Inferior parietal cortex (tissue), 1 donor: Measurements from ENCODE around the gene CPB2.

Experiments used
- DNase-seq: peaks from one replicate; pipeline ENCODE4 v3.0.0-alpha.2; 2016; ENCODE audit errors: extremely low spot score

The CPB2 gene

GRCh38 chr13:46126552-46127357 is 21.9 kb upstream of the CPB2 start:
- DNase-seq, result peak; percentile 94

DNA sequence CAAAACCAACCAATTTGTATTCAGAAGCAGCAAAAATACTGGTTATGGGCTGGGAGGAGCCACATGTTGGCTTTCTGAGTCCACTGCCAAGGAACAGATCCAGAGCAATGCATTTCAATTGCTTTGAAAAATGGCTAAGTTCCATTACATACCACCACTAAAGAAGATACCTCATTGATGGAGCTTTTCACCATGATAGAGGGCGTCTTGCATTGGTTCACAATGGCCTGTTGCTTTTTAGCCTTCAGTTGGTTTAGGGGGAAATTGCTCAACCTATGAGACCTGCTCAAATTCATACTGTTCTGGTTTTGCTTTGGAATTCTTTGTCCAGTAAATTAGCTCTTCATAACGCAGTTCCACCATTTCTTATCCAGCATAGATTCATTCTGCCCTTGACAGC is 21.2 kb upstream of the CPB2 start:
- no peak for DNase-seq

GRCh38 chr13:46124967-46125933 is 20.4 kb upstream of the CPB2 start:
- DNase-seq, result peak; percentile 10

- no peak for DNase-seq
These were observed 19.7 kb upstream of the CPB2 start for GRCh38 chr13:46124531-46124966.

DNA sequence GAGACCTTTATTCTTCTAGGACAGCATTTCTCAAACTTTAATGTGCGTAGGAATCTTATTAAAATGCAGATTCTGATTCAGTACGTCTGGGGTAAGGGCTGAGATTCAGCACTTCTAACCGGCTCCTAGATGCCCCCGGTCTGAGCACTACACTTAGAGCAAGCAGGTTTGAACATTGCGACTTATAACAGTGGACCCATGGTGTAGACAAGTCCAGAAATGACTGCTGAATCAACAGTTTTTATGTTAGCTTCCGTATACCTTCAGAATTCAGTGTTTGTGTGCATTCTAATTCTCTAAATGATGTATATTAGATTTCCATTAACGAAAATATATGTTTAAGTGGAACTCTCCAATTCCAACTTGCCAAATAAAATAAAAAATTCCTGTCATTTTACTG is 17.5 kb upstream of the CPB2 start:
- DNase-seq, result no peak

DNA sequence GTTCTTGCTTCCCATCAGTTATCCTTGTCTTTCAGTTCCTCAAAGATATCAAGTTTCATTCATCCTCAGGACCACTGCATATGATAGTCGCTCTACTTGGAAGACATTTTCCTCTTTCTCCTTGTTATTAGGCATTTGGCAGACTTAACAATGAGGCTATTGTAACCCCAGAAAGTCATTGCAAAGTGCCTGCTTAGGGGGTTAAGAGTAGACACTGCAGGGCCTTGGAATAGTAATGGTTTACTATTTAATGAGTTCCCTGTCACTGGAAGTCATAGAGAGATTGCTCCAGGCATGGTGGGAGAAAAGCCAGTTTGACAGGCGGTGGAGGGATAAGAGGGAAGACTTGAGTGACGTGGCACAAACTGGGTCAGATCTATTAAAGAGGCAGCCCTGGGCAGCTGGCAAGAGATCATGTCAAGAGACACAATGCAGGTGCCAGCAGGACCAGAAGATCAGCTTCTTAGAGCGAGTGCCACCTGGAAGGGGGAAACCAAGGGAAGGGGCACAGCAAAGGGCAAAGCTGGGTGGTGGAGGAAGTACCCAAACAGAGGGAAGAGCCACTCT is 16.8 kb upstream of the CPB2 start:
- peak; percentile 14 for DNase-seq

DNA sequence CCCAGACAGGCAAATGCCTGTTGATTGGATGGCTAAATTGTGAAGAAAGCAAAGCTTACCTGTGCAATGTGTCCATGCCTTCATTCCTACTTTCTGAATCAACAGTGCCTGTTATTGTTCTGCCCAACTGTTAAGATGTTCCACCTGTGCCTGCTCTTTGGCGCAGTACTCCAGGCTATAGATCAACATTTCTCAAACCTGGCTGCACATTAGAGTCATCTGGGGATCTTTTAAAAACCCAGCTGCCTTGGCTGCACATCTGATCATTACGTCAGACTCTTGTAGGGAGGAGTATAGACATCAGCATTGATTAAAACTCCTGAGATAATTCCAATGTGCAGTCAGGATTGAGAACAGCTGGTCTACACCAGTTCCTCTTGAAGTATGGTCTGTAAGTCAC is 16.2 kb upstream of the CPB2 start:
- DNase-seq, result no peak

- peak; percentile 38 for DNase-seq
These were observed 15.2 kb upstream of the CPB2 start for GRCh38 chr13:46119883-46120614.

DNA sequence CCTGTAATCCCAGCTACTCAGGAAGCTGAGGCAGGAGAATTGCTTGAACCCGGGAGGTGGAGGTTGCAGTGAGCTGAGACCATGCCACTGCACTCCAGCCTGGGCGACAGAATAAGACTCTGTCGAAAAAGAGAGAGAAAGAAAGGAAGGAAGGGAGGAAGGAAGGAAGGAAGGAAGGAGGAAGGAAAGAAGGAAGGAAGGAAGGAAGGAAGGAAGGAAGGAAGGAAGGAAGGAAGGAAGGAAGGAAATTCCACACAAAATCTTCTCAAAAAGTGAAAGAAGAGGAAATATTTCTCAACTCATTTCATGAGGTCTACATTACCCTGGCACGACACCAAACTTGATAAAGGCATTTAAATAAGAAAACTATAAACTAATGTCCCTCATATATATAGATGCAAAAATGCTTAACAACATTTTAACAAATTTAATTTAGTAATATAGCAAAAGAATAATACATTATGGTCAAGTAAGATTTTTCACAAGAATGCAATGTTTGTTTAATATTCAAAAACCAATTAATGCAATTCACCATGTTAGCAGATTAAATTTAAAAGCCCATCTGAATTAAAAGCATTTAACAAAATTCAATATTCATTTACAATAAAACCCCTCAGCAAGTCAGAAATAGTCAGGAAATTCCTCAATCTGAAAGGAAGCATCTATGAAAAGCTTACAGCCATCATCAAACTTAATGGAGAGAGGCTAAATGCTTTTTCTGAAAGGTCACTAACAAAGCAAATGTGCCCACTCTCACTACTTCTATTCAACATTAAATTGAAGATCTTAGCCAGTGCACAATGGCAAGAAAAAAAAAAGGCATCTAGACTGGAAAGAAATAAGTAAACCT is 12.0 kb upstream of the CPB2 start:
- no peak for DNase-seq

GRCh38 chr13:46114613-46115012 is 9.8 kb upstream of the CPB2 start:
- no peak for DNase-seq

- no peak for DNase-seq
These were observed 8.8 kb upstream of the CPB2 start for GRCh38 chr13:46113596-46113995.

GRCh38 chr13:46111151-46111550 is 6.3 kb upstream of the CPB2 start:
- DNase-seq, result no peak

- no peak for DNase-seq
These were observed 4.6 kb upstream of the CPB2 start for GRCh38 chr13:46109451-46109850.

- DNase-seq, result no peak
These were observed 2.1 kb upstream of the CPB2 start for GRCh38 chr13:46106839-46107371.

GRCh38 chr13:46103037-46103436 is 1.8 kb downstream of the CPB2 start:
- DNase-seq, result no peak

DNA sequence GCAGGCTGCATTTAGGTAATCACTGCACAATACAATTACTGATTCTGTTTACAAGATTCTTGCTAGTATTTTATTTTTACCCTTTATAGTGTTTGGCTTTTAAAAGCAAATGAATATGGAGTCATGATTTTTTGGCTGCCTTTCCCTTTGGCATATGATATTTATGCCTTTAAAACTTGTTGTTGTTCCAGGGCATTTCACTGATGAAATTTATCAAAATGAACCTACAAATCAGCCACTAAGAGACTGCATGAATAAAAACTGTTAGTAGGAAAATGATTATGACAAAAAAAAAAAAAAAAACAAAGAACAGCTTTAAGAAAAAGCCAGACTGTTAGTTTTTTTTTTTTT is 2.6 kb downstream of the CPB2 start:
- DNase-seq, result no peak

DNA sequence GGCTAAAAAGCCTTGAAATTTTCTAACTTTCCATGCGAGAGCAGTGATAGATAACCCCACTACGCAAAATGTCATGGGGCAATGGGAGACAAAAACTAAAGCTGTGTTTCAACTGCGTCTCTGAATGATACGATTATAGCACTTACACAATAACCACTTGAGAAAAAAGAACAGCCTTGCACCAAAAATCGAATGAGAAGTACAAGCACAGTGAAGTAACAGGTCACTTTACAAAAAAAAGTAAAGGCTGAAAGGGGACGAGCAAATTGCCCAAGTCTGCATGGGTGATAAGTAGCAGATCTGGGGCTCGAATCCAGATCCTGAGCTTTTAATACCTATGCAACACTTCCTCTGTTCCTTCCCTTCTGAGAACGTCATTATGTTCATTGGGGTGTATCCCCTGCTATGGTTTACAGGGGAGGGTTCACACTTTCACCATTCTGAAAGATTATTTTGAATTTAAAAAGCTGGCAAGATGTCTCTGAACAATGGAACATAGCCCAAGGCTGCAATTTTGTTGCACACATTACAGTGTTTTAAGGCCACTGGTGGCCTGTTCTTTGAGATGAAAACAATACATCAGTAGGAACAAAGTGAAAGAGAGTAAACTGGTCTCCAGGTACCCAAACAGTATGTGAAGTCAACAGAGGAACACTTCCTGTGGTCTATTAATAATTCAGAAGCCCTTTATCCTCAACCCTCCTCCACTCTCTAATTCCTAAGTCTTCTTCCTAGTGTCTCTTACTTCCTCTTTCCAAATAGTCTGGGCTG is 3.2 kb downstream of the CPB2 start:
- DNase-seq, result peak; percentile 40

GRCh38 chr13:46101002-46101401 is 3.8 kb downstream of the CPB2 start:
- DNase-seq, result no peak

- DNase-seq, result no peak
These were observed 4.5 kb downstream of the CPB2 start for GRCh38 chr13:46100191-46100815.
